Fibroblast of skin of right quadriceps (primary cell): ENCODE data around the gene AP3B2.
A peak's percentile ranks its signal among the peaks of the same experiment; 100 is the strongest.

Source experiments
- DNase-seq: peaks from one replicate; pipeline ENCODE4 v3.0.0-alpha.2; 2013

The AP3B2 gene

GRCh38 chr15:82697735-82698407 is 11.8 kb downstream of the AP3B2 start:
- DNase-seq: no peak

GRCh38 chr15:82692171-82692570 is 17.5 kb downstream of the AP3B2 start:
- no peak for DNase-seq

- DNase-seq: no peak
Measured at GRCh38 chr15:82689147-82689546, 20.5 kb downstream of the AP3B2 start.

- no peak for DNase-seq
Measured at GRCh38 chr15:82688691-82689090, 21.0 kb downstream of the AP3B2 start.

- DNase-seq: no peak
Measured at GRCh38 chr15:82681371-82681770, 28.3 kb downstream of the AP3B2 start.

GRCh38 chr15:82680200-82681102 is 29.2 kb downstream of the AP3B2 start:
- no peak for DNase-seq

GRCh38 chr15:82679626-82680199 is 30.0 kb downstream of the AP3B2 start:
- DNase-seq: no peak

GRCh38 chr15:82677720-82678323 is 31.9 kb downstream of the AP3B2 start:
- no peak for DNase-seq

GRCh38 chr15:82674873-82675272 is 34.8 kb downstream of the AP3B2 start:
- DNase-seq: no peak

GRCh38 chr15:82670699-82671098 is 39.0 kb downstream of the AP3B2 start:
- DNase-seq: no peak

GRCh38 chr15:82666606-82667005 is 43.1 kb downstream of the AP3B2 start:
- DNase-seq: no peak

GRCh38 chr15:82664021-82664420 is 45.7 kb downstream of the AP3B2 start:
- no peak for DNase-seq

- DNase-seq: peak; percentile 42
Measured at GRCh38 chr15:82663186-82663600, 46.5 kb downstream of the AP3B2 start.

GRCh38 chr15:82662641-82663040 is 47.0 kb downstream of the AP3B2 start:
- no peak for DNase-seq

- no peak for DNase-seq
Measured at GRCh38 chr15:82660378-82660777, 49.3 kb downstream of the AP3B2 start.

- DNase-seq: no peak
Measured at GRCh38 chr15:82656641-82657266, 52.9 kb downstream of the AP3B2 start.

GRCh38 chr15:82655606-82656005 is 54.1 kb downstream of the AP3B2 start:
- no peak for DNase-seq

GRCh38 chr15:82653483-82654168 is 56.0 kb downstream of the AP3B2 start:
- DNase-seq: no peak

- DNase-seq: no peak
Measured at GRCh38 chr15:82651708-82652107, 58.0 kb downstream of the AP3B2 start.

- DNase-seq: no peak
Measured at GRCh38 chr15:82650046-82650670, 59.5 kb downstream of the AP3B2 start.

GRCh38 chr15:82649226-82649999 is 60.3 kb downstream of the AP3B2 start:
- DNase-seq: no peak
